Upper lobe of left lung (tissue), 6 donors: ENCODE data around the gene CHURC1. TPM values are rescaled to one million over a fixed set of nuclear protein-coding genes. Genes with fewer than 3 reads are reported as not detected.
"Not testable (repeated sequence)": the region's sequence is repeated elsewhere in the genome, so short reads cannot be mapped to it uniquely, and the experiment has no call there.

Source experiments
- ATAC-seq, 2 donors: fragments of 200-7000 bp; cut with Tn5 transposase; one replicate each; pipeline ENCODE4 v1.9.1; 2022; ENCODE audit warnings: mild to moderate bottlenecking in 2 of 2, moderate library complexity in 2 of 2; ENCODE audit not compliant: low FRiP score in 2 of 2
- DNase-seq, 2 donors: peaks; one replicate each; pipeline ENCODE4 v3.0.0-alpha.2; 2019 to 2020
- H3K27ac ChIP-seq, 4 donors: fragments of 200-600 bp; sonication (generic); one replicate each; pipeline ENCODE4 v1.5.1; 2016 to 2019
- H3K27me3 ChIP-seq, 4 donors: fragments of 200-600 bp; sonication (generic); one replicate each; pipeline ENCODE4 v1.5.1; 2017 to 2019
- H3K36me3 ChIP-seq, 4 donors: fragments of 200-600 bp; sonication (generic); one replicate each; pipeline ENCODE4 v1.5.1; 2016 to 2019
- H3K4me1 ChIP-seq, 4 donors: fragments of 200-600 bp; sonication (generic); one replicate each; pipeline ENCODE4 v1.5.1; 2018 to 2019
- H3K4me3 ChIP-seq, 4 donors: fragments of 200-600 bp; sonication (generic); one replicate each; pipeline ENCODE4 v1.5.1; 2017 to 2019; ENCODE audit warnings: mild to moderate bottlenecking in 2 of 4, moderate library complexity in 1 of 4
- H3K9me3 ChIP-seq, 4 donors: fragments of 200-600 bp; sonication (generic); one replicate each; pipeline ENCODE4 v1.5.1; 2018 to 2019
- CTCF ChIP-seq, 6 experiments: fragments of 450-650 bp in 4 of 6; fragments of 200-600 bp in 2 of 6; sonication (generic) in 2 of 6; IDR thresholded peaks; one replicate each; pipeline ENCODE4 v1.5.1; 2016 to 2019; ENCODE audit warnings: antibody characterized with exemption in 6 of 6
- EP300 ChIP-seq, 4 donors: sonication (generic); formaldehyde crosslinking; IDR thresholded peaks; one replicate each; pipeline ENCODE4 v1.5.1; 2017; ENCODE audit warnings: antibody characterized with exemption in 4 of 4, control low read depth in 2 of 4
- POLR2A ChIP-seq, 4 donors: fragments of 450-650 bp; IDR thresholded peaks; one replicate each; pipeline ENCODE4 v1.5.1; 2016 to 2017; ENCODE audit warnings: antibody characterized with exemption in 4 of 4, mild to moderate bottlenecking in 2 of 4
- POLR2AphosphoS5 ChIP-seq, 2 donors: sonication (generic); formaldehyde crosslinking; IDR thresholded peaks; one replicate each; pipeline ENCODE4 v1.5.1; 2017; ENCODE audit warnings: antibody characterized with exemption in 2 of 2
- WGBS, 2 donors: methylation state at CpG; one replicate each; pipeline ENCODE4 v1.1.5; 2017 to 2018; 5-methylcytosine and 5-hydroxymethylcytosine counted together
- total RNA-seq, 6 donors: library from RNA; depleted of rRNA in 4 of 6; stranded (reverse); fragments of >200 nt in 4 of 6; gene quantifications; one replicate each; pipeline versions ENCODE4 v1.1.0 to v1.2.1, GENCODE V29; 2016 to 2021
- donor health status: DM: no; HTN: no; CAD: no; lungs with moderate emphysema.
- donor health status: DM: no; HTN: yes; CAD: no; lungs with severe emphysema.

Gene CHURC1
- total RNA-seq, 6 donors from 2014 or later, result 18.3 to 99.6 (median 49.2) TPM

- WGBS, 2 donors, result 47 to 55% methylated on average over 2 of the region's 2 CpGs
- ATAC-seq (peak; percentile 63 to 75), DNase-seq (no peak)
- Histone ChIP-seq H3K4me1 (no peaks in the 10 kb centered on the region), H3K36me3 (no peaks in the 10 kb centered on the region), H3K4me3 (no peak overlapping the region), H3K27me3 (no peaks in the 10 kb centered on the region), H3K9me3 (no peaks in the 10 kb centered on the region), H3K27ac (no peak overlapping the region)
- no peak for TF ChIP-seq POLR2AphosphoS5 (IDR thresholded peaks at IDR 0.05)
- peak; percentile 36 to 75 (median 57) for TF ChIP-seq CTCF (IDR thresholded peaks at IDR 0.05)
Observed at GRCh38 chr14:64891839-64892375, 22.3 kb upstream of the CHURC1 start.

GRCh38 chr14:64899958-64900357 is 14.3 kb upstream of the CHURC1 start:
- H3K27ac ChIP-seq, result no peak overlapping the region
- ATAC-seq (no peak), DNase-seq (no peak)
- H3K27me3 ChIP-seq, result no peaks in the 10 kb centered on the region
- H3K36me3 ChIP-seq, result no peaks in the 10 kb centered on the region
- no peaks in the 10 kb centered on the region for H3K9me3 ChIP-seq
- H3K4me1 ChIP-seq, result no peaks in the 10 kb centered on the region
- WGBS, 2 donors, result 64 to 68% methylated on average over 1 of the region's 1 CpG
- no peak for TF ChIP-seq POLR2A (IDR thresholded peaks at IDR 0.05)
- TF ChIP-seq EP300 (IDR thresholded peaks at IDR 0.05), result no peak
- H3K4me3 ChIP-seq, result no peak overlapping the region

GRCh38 chr14:64906022-64906421 is 8.2 kb upstream of the CHURC1 start:
- Histone ChIP-seq H3K27ac (no peak overlapping the region), H3K27me3 (no peaks in the 10 kb centered on the region), H3K4me3 (no peak overlapping the region), H3K36me3 (no peaks in the 10 kb centered on the region), H3K9me3 (no peaks in the 10 kb centered on the region), H3K4me1 (peaks cover 0 to 5% (median 0%) of the 10 kb centered on the region in 4 donors)
- WGBS, 2 donors, result 62 to 64% methylated on average over 6 of the region's 6 CpGs
- ATAC-seq (no peak), DNase-seq (no peak)
- TF ChIP-seq POLR2A (IDR thresholded peaks at IDR 0.05) (no peak), POLR2AphosphoS5 (IDR thresholded peaks at IDR 0.05) (no peak), CTCF (IDR thresholded peaks at IDR 0.05) (no peak), EP300 (IDR thresholded peaks at IDR 0.05) (no peak)

- Histone ChIP-seq H3K36me3 (no peaks in the 10 kb centered on the region), H3K9me3 (no peaks in the 10 kb centered on the region), H3K27me3 (no peaks in the 10 kb centered on the region), H3K4me1 (peaks cover 10 to 15% (median 12%) of the 10 kb centered on the region in 4 donors), H3K4me3 (no peak overlapping the region), H3K27ac (no peak overlapping the region)
- TF ChIP-seq POLR2A (IDR thresholded peaks at IDR 0.05) (no peak), CTCF (IDR thresholded peaks at IDR 0.05) (peak in 3 of 6 experiments; percentile 18 to 36 (median 23))
- 33 to 35% methylated on average over 3 of the region's 3 CpGs for WGBS, 2 donors
- DNase-seq (no peak), ATAC-seq (no peak)
Observed at GRCh38 chr14:64910847-64911495, 3.3 kb upstream of the CHURC1 start.

GRCh38 chr14:64912261-64912660 is 2.0 kb upstream of the CHURC1 start:
- Histone ChIP-seq H3K9me3 (no peaks in the 10 kb centered on the region), H3K27ac (no peak overlapping the region), H3K4me1 (peaks cover 12 to 26% (median 15%) of the 10 kb centered on the region in 4 donors), H3K36me3 (no peaks in the 10 kb centered on the region), H3K27me3 (no peaks in the 10 kb centered on the region), H3K4me3 (no peak overlapping the region)
- TF ChIP-seq POLR2AphosphoS5 (IDR thresholded peaks at IDR 0.05) (no peak), POLR2A (IDR thresholded peaks at IDR 0.05) (no peak), EP300 (IDR thresholded peaks at IDR 0.05) (no peak), CTCF (IDR thresholded peaks at IDR 0.05) (no peak)
- 52 to 84% methylated on average over 1 of the region's 1 CpG for WGBS, 2 donors
- ATAC-seq (no peak), DNase-seq (no peak)

- H3K36me3 ChIP-seq, ATAC-seq, H3K9me3 ChIP-seq, H3K27me3 ChIP-seq, DNase-seq: not testable (repeated sequence)
- Histone ChIP-seq H3K4me3 (peak overlapping the region in 1 of 4 donors; percentile 70), H3K4me1 (peaks cover 12 to 35% (median 18%) of the 10 kb centered on the region in 4 donors), H3K27ac (peak overlapping the region; percentile 92 to 100 (median 98))
- WGBS, 2 donors, result 70 to 74% methylated on average over 5 of the region's 5 CpGs
Observed at GRCh38 chr14:64913477-64913876, 778 bp upstream of the CHURC1 start.
